ENCODE results near the gene FAM72D. TPM values are rescaled to one million over a fixed set of nuclear protein-coding genes. Genes with fewer than 3 reads are reported as not detected.
"Not testable (repeated sequence)": the region's sequence is repeated elsewhere in the genome, so short reads cannot be mapped to it uniquely, and the experiment has no call there.

FAM72D gene
- 0.85 TPM for total RNA-seq
- 0.25 TPM for polyA plus RNA-seq

DNA sequence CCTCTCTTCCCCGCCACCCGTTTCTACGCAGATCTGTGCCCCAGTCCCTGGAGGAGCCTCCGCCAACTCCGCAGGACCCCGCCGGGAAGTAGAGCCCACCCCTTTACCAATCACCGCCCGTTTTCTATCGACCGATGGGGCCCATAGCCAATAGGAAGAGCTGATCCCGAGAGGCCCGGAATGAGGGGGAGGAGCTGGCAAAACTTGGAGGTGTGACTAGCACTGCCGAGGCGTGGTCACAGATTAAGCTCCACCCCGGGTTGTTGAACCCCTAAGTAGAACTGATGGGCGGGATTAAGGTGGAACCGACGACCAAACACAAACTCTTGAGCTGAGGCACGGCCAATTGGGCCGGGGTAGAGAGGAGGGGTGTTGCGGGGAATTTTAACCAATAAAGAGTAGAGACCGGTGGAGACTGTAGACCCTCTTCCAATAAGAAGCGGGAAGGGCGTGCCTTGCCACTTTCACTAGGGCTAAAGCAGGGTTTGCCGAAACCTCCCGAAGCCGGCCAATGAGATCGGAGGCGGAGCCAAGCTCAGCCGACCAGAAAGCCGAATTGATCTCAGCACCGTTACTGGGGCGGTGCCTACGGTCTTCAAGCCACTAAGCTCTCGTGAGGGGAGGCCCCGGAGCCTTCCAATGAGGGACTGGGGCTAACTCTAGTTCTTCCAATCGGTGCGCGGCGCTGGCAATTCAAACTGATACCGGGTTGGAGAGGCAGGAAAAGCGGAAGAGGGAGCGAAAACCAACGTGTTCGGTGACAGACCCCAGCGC lies at the start of gene FAM72D, which contains the start of gene SRGAP2B:
Gene FAM72D, plus strand, starts transcription at position 691 of the 774 bp plus-strand sequence. CDS start 874 bp downstream, outside the sequence.
Gene SRGAP2B, minus strand, starts transcription at position 45 of the 774 bp plus-strand sequence. CDS start 2,427 bp downstream, outside the sequence.
- no CpG with 5 or more reads among the region's 47 CpGs for WGBS
- not testable (repeated sequence) for H3K27ac ChIP-seq (ENCODE audit: low read depth); H3K4me1 ChIP-seq (ENCODE audit: insufficient read depth); H3K36me3 ChIP-seq (ENCODE audit: insufficient read depth); DNase-seq (ENCODE audit: extremely low spot score)
- H3K4me3 ChIP-seq (ENCODE audit: low read depth, low read length): peak within 1 kb of the TSS; percentile 28

GRCh38 chr1:145047553-145047952 lies 48.2 kb upstream of the FAM72D start:
- no CpG with 5 or more reads among the region's 1 CpG for WGBS
- H3K27ac ChIP-seq (ENCODE audit: low read depth); H3K4me3 ChIP-seq (ENCODE audit: low read depth, low read length); H3K36me3 ChIP-seq (ENCODE audit: insufficient read depth); H3K4me1 ChIP-seq (ENCODE audit: insufficient read depth); DNase-seq (ENCODE audit: extremely low spot score): not testable (repeated sequence)

GRCh38 chr1:145048181-145048856 lies 47.5 kb upstream of the FAM72D start:
- H3K4me1 ChIP-seq (ENCODE audit: insufficient read depth); H3K4me3 ChIP-seq (ENCODE audit: low read depth, low read length); H3K36me3 ChIP-seq (ENCODE audit: insufficient read depth); DNase-seq (ENCODE audit: extremely low spot score); H3K27ac ChIP-seq (ENCODE audit: low read depth): not testable (repeated sequence)
- WGBS: no CpG with 5 or more reads among the region's 6 CpGs

DNA sequence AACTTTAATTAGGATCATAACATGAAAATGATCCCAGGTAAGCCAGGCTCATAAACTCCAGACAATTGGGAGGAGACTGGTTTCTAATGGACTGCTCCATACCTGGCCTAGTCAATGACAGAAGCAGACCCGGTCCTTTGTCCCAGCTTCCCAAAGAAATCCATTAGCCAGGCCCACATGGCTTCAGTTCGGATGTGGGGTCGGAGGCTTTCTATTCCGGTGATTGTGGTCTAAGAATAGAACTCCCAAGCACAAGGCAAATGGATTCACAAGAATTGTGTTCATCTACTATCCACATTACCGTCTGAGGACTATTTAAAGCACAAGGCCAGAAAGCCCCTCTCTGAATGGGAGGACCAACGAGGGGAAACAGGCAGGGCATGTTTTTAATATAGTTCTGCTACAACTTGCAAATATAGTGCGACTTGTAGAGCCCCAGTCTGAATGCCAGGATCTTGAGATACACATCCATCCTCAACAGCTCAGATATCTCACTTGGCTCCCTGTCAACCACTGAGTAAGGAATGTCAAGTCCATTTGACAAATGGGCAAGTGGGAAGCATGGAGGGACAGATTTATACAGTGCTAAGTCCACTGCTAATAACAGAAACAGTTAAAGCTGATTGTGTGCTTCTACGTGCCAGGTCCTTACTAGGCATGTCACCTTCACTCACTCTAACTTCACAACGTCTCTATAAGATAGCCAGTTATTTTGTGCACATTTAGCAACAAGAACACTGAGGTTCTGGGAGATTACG lies 43.6 kb upstream of the FAM72D start:
- not testable (repeated sequence) for DNase-seq (ENCODE audit: extremely low spot score)

DNA sequence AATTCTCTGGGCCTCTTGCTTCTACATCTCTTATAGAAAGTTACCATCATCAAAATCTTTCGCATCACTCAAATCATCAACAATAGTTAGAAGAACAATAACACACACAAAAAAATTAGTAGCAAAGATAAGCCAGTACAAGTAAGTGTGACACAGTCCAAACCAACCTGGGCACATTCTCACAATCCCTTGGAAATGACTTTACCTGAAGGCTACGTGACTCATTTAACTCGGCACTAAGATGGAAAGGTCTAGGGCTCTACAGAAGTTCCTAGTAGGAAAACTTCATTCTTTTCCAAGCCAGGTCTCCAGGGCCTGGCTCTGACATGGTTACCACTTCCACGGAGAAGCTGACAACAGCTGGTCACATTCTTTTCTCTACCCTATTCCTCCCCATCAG lies 42.3 kb upstream of the FAM72D start:
- WGBS: no CpG with 5 or more reads among the region's 4 CpGs
- not testable (repeated sequence) for H3K36me3 ChIP-seq (ENCODE audit: insufficient read depth); DNase-seq (ENCODE audit: extremely low spot score); H3K4me1 ChIP-seq (ENCODE audit: insufficient read depth); H3K27ac ChIP-seq (ENCODE audit: low read depth); H3K4me3 ChIP-seq (ENCODE audit: low read depth, low read length)

More for the DNA sequence above, 43.6 kb upstream of the FAM72D start:
- no CpG with 5 or more reads among the region's 10 CpGs for WGBS
- H3K4me3 ChIP-seq (ENCODE audit: low read depth, low read length); H3K27ac ChIP-seq (ENCODE audit: low read depth); H3K4me1 ChIP-seq (ENCODE audit: insufficient read depth); H3K36me3 ChIP-seq (ENCODE audit: insufficient read depth): not testable (repeated sequence)

- H3K27ac ChIP-seq (ENCODE audit: low read depth); H3K4me1 ChIP-seq (ENCODE audit: insufficient read depth); H3K36me3 ChIP-seq (ENCODE audit: insufficient read depth); H3K4me3 ChIP-seq (ENCODE audit: low read depth, low read length); DNase-seq (ENCODE audit: extremely low spot score): not testable (repeated sequence)
- WGBS: no CpG with 5 or more reads among the region's 4 CpGs
Observed at GRCh38 chr1:145055217-145055760, 40.5 kb upstream of the FAM72D start.

DNA sequence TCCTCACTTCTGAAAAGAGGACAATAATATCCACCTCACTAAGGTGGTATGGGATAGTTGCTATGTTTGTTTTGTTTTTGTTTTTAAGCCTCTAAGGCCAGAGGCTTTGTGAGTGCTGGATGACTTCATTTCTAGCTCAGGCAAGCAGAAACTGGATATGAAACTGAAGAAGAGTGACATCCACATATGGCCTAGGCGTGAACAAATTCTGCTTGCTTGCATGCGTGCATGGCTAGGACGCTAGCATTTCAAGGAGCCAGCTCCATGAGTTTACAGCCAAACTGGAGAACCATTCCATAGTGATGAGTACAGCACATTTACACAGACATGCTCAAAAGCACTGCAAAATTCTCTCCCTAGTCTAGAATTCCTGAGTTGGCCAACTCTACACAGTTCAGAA lies 37.6 kb upstream of the FAM72D start:
- H3K4me1 ChIP-seq (ENCODE audit: insufficient read depth); DNase-seq (ENCODE audit: extremely low spot score); H3K27ac ChIP-seq (ENCODE audit: low read depth); H3K4me3 ChIP-seq (ENCODE audit: low read depth, low read length); H3K36me3 ChIP-seq (ENCODE audit: insufficient read depth): not testable (repeated sequence)
- WGBS: 100% methylated on average over 1 of the region's 3 CpGs

GRCh38 chr1:145063285-145063684 lies 32.5 kb upstream of the FAM72D start:
- not testable (repeated sequence) for DNase-seq (ENCODE audit: extremely low spot score); H3K4me3 ChIP-seq (ENCODE audit: low read depth, low read length); H3K36me3 ChIP-seq (ENCODE audit: insufficient read depth); H3K27ac ChIP-seq (ENCODE audit: low read depth); H3K4me1 ChIP-seq (ENCODE audit: insufficient read depth)
- 82% methylated on average over 1 of the region's 2 CpGs for WGBS

GRCh38 chr1:145063941-145064648 lies 31.7 kb upstream of the FAM72D start:
- not testable (repeated sequence) for H3K36me3 ChIP-seq (ENCODE audit: insufficient read depth); DNase-seq (ENCODE audit: extremely low spot score); H3K4me3 ChIP-seq (ENCODE audit: low read depth, low read length); H3K4me1 ChIP-seq (ENCODE audit: insufficient read depth); H3K27ac ChIP-seq (ENCODE audit: low read depth)
- WGBS: no CpG with 5 or more reads among the region's 2 CpGs

GRCh38 chr1:145065194-145065826 lies 30.5 kb upstream of the FAM72D start:
- not testable (repeated sequence) for H3K4me3 ChIP-seq (ENCODE audit: low read depth, low read length); H3K27ac ChIP-seq (ENCODE audit: low read depth); H3K36me3 ChIP-seq (ENCODE audit: insufficient read depth); H3K4me1 ChIP-seq (ENCODE audit: insufficient read depth); DNase-seq (ENCODE audit: extremely low spot score)
- WGBS: 54% methylated on average over 2 of the region's 5 CpGs

GRCh38 chr1:145066486-145066885 lies 29.3 kb upstream of the FAM72D start:
- not testable (repeated sequence) for H3K27ac ChIP-seq (ENCODE audit: low read depth); H3K36me3 ChIP-seq (ENCODE audit: insufficient read depth); DNase-seq (ENCODE audit: extremely low spot score); H3K4me1 ChIP-seq (ENCODE audit: insufficient read depth); H3K4me3 ChIP-seq (ENCODE audit: low read depth, low read length)
- WGBS: no CpG with 5 or more reads among the region's 10 CpGs

DNA sequence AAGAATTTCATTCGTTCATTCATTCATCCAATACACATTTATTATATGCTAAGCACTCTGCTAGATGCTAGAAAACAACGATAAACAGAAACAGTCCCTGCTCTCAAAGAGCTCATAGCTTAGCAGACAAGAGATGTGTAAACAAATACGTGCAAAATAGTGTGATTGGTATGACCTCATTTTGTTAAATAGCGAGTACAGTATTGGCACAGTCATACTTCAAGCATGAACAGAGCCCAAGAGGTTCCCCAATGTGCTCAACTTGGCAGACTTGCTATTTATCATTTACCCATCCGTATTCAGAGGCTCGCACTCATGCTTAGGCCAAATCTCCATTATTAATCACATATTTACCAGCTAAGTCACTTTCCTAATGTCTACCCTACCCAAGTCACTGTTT lies 24.2 kb upstream of the FAM72D start:
- not testable (repeated sequence) for DNase-seq (ENCODE audit: extremely low spot score); H3K4me1 ChIP-seq (ENCODE audit: insufficient read depth); H3K4me3 ChIP-seq (ENCODE audit: low read depth, low read length); H3K36me3 ChIP-seq (ENCODE audit: insufficient read depth); H3K27ac ChIP-seq (ENCODE audit: low read depth)
- WGBS: no CpG with 5 or more reads among the region's 6 CpGs

Data from urinary bladder (tissue), 4 donors.